ENCODE measurements around the gene SPRY1. TPM values are rescaled to one million over a fixed set of nuclear protein-coding genes. Genes with fewer than 3 reads are reported as not detected.

Gene SPRY1
- total RNA-seq, 1 donor from 2014 or later = 134 TPM

- peak; percentile 71 for TF ChIP-seq CTCF (conservative IDR thresholded peaks at IDR 0.05)
- Mint-ChIP-seq H3K4me1 (peaks cover 4% of the 10 kb centered on the region), H3K36me3 (ENCODE audit: low read depth) (no peaks in the 10 kb centered on the region), H3K9me3 (peaks cover 2% of the 10 kb centered on the region), H3K4me3 (no peak overlapping the region), H3K27me3 (ENCODE audit: low read depth) (no peaks in the 10 kb centered on the region), H3K27ac (ENCODE audit: unreplicated experiment) (no peak overlapping the region)
- no peak for DNase-seq (ENCODE audit: low read depth, low spot score)
These were observed 5.6 kb upstream of the SPRY1 start for GRCh38 chr4:123390846-123391456.

GRCh38 chr4:123393721-123394120 is 2.9 kb upstream of the SPRY1 start:
- peaks cover 10% of the 10 kb centered on the region for H3K4me1 Mint-ChIP-seq
- H3K27ac Mint-ChIP-seq (ENCODE audit: unreplicated experiment) = no peak overlapping the region
- peaks cover 2% of the 10 kb centered on the region for H3K9me3 Mint-ChIP-seq
- no peaks in the 10 kb centered on the region for H3K27me3 Mint-ChIP-seq (ENCODE audit: low read depth)
- no peak overlapping the region for H3K4me3 Mint-ChIP-seq
- DNase-seq (ENCODE audit: low read depth, low spot score) = no peak
- H3K36me3 Mint-ChIP-seq (ENCODE audit: low read depth) = peaks cover 5% of the 10 kb centered on the region
- no peak for TF ChIP-seq CTCF (conservative IDR thresholded peaks at IDR 0.05)

GRCh38 chr4:123397144-123398065 is 810 bp downstream of the SPRY1 start:
- peaks cover 31% of the 10 kb centered on the region for H3K36me3 Mint-ChIP-seq (ENCODE audit: low read depth)
- no peaks in the 10 kb centered on the region for H3K9me3 Mint-ChIP-seq
- peaks cover 35% of the 10 kb centered on the region for H3K4me1 Mint-ChIP-seq
- DNase-seq (ENCODE audit: low read depth, low spot score) = peak; percentile 59
- peak overlapping the region; percentile 99 for H3K27ac Mint-ChIP-seq (ENCODE audit: unreplicated experiment)
- TF ChIP-seq CTCF (conservative IDR thresholded peaks at IDR 0.05) = no peak
- peaks cover 5% of the 10 kb centered on the region for H3K27me3 Mint-ChIP-seq (ENCODE audit: low read depth)
- peak overlapping the region; percentile 94 for H3K4me3 Mint-ChIP-seq

GRCh38 chr4:123398066-123398852 is 1.7 kb downstream of the SPRY1 start:
- H3K36me3 Mint-ChIP-seq (ENCODE audit: low read depth) = peaks cover 38% of the 10 kb centered on the region
- H3K4me3 Mint-ChIP-seq = peak overlapping the region; percentile 98
- H3K27me3 Mint-ChIP-seq (ENCODE audit: low read depth) = peaks cover 5% of the 10 kb centered on the region
- H3K4me1 Mint-ChIP-seq = peaks cover 43% of the 10 kb centered on the region
- no peaks in the 10 kb centered on the region for H3K9me3 Mint-ChIP-seq
- DNase-seq (ENCODE audit: low read depth, low spot score) = peak; percentile 65
- peak overlapping the region; percentile 96 for H3K27ac Mint-ChIP-seq (ENCODE audit: unreplicated experiment)
- TF ChIP-seq CTCF (conservative IDR thresholded peaks at IDR 0.05) = peak; percentile 67

- no peaks in the 10 kb centered on the region for H3K9me3 Mint-ChIP-seq
- peaks cover 5% of the 10 kb centered on the region for H3K27me3 Mint-ChIP-seq (ENCODE audit: low read depth)
- peaks cover 51% of the 10 kb centered on the region for H3K4me1 Mint-ChIP-seq
- H3K4me3 Mint-ChIP-seq = peak overlapping the region; percentile 98
- no peak for TF ChIP-seq CTCF (conservative IDR thresholded peaks at IDR 0.05)
- H3K36me3 Mint-ChIP-seq (ENCODE audit: low read depth) = peaks cover 39% of the 10 kb centered on the region
- DNase-seq (ENCODE audit: low read depth, low spot score) = peak; percentile 47
- peak overlapping the region; percentile 96 for H3K27ac Mint-ChIP-seq (ENCODE audit: unreplicated experiment)
These were observed 2.4 kb downstream of the SPRY1 start for GRCh38 chr4:123398853-123399626.
